ENCODE results near the gene RNF151.
A peak's percentile ranks its signal among the peaks of the same experiment; 100 is the strongest.
"Not testable (repeated sequence)": the region's sequence is repeated elsewhere in the genome, so short reads cannot be mapped to it uniquely, and the experiment has no call there.

Gene RNF151, protein sequence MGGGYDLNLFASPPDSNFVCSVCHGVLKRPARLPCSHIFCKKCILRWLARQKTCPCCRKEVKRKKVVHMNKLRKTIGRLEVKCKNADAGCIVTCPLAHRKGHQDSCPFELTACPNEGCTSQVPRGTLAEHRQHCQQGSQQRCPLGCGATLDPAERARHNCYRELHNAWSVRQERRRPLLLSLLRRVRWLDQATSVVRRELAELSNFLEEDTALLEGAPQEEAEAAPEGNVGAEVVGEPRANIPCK

DNA sequence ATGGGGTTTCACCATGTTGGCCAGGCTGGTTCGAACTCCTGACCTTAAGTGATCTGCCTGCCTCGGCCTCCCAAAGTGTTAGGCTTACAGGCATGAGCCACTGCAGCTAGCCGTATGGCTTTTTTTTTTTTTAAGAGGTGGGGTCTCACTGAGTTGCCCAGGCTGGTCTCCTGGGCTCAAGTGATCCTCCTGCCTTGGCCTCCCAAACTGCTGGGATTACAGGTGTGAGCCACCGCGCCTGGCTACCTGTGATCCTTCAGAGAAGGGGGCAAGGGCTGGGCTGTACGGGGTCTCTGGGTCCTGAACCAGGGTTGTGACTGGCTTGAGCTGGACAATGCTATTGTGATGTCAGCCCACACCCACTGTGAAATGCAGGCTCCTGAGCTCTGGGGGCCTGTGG is at the start of gene RNF151:
Gene RNF151, plus strand, starts transcription at position 397 of the 400 bp plus-strand sequence. CDS start 26 bp downstream, outside the sequence.
- no peak for DNase-seq

- no peak for DNase-seq
Observed at GRCh38 chr16:1917056-1917664, 49.5 kb upstream of the RNF151 start.

DNA sequence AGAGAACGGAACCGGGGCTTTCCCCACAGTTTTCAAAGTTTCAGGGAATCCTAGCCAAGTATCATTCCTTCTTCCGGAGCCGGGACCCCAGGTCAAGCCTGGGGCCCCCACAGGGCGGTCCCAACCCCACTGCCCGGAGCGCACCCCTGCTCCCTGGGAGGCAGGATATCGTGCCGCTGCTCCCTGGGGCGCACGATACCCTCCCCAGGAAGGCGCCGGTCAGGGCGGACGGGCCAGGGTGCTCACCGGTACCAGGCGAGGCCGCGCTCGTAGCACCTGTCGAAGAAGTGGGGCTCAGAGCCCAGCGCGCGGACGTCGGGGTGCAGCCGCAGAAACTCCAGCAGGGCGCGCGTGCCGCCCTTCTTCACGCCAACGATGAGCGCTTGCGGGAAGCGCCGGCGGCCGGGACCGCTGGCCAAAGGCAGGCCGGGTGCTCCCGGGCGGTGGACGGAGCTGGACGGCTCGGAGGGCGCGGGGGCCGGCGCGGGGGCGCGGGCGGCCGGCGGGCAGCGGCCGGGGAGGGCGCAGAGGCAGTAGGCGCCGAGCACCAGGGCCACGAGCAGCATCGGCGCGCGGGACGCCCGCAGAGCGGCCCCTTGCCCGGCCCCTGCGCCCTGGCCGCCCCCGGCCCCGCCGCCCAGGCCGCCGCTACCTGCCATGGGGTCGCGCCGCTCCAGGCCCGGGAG is 48.8 kb upstream of the RNF151 start:
- no peak for DNase-seq

GRCh38 chr16:1918351-1919326 is 48.0 kb upstream of the RNF151 start, which contains the start of gene HS3ST6:
TSS of gene HS3ST6 (minus strand) at chr16:1918415. CDS start at chr16:1918323, 92 bp downstream.
- DNase-seq = no peak

DNA sequence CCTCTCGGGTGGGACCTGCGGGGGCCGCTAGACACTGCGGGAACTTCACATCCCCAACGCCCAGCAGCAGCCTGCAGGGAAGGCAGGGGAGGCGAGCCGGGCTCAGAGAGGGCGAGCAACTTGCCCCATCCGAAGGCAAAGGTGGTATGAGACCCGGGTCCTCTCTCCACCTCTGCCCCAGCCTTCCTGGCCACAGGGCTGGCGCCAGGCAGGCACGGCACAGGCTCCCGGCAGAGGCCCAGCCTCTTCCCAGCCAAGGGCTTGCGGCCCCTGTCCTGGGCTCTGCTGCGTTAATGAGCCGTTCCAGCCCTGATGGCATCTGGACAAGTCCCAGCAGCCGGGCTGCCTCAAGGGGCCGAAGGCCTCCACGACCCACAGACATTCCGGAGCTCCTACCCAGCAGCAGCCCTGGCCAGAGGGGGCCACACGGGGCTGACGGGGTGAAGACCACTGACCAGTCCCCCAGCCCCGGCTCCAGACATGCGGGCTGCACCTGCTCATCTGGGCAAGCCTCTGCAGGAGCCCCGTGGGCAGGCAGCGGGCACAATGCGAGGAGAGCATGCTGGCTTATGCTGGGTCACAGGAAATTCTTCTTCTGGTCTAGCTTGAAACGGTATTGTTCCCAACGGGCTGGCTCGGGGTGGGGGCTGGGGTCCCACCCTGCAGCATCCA is 47.2 kb upstream of the RNF151 start:
- DNase-seq = no peak

DNA sequence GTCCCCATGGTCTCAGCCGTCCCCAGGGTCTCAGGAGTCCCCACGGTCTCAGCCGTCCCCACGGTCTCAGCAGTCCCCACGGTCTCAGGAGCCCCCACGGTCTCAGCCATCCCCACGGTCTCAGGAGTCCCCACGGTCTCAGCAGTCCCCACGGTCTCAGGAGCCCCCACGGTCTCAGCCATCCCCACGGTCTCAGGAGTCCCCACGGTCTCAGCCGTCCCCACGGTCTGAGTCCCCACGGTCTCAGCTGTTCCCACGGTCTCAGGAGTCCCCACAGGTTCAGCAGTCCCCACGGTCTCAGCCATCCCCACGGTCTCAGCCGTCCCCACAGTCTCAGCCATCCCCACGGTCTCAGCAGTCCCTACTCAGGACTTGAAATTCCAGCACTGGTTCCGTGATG is 46.5 kb upstream of the RNF151 start:
- not testable (repeated sequence) for DNase-seq

GRCh38 chr16:1920727-1921171 is 45.9 kb upstream of the RNF151 start:
- DNase-seq = no peak

DNA sequence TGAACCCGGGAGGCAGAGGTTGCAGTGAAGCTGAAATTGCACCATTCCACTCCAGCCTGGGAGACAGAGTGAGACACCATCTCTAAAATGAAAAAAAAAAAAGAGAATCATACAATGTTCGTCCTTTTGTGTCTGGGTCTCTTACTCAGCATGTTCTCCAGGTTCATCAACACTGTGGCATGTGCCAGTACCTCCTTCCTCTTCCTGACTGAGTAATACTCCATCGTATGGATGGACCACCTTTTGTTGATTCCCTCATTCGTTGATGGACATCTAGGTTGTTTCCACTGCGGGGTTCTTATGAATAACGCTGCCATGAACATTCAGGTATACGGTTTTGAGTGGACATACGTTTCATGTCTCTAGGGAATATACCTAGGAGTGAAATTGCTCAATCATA is 44.3 kb upstream of the RNF151 start:
- DNase-seq = no peak

DNA sequence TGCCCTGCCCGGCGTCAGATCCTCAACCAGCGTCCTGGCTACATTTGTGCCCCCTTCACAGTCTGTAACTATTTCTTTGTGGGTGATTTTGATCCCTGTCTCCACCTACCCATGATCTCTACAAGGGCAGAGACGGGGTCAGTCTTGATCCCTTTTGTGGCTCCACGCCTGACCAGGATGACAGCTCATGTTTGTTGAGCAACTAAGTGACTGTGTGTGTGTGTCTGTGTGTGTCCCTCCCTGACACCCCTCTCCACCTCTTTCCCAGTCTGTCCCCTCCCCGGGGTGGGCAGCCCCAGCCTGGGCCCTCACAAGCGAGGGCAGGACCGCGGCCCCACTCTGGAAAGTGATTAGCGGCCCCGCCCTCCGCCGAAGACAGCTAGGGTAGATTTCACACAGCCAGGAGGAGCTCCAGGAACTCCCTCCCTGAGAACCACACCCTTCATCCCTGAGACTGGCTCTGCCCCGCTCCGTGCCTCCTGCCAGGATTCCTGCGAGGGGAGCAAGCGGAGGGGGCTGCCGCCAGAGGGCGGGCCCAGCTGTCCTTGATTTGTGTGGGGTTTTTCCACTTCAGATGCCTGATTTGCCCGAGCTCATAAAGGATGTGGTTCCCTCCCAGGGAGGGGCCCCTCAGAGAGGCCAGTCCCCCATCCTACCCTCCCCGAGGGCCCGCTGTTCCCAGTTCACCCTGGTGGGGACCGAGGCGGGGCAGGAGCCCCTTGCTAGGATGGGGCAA is 43.2 kb upstream of the RNF151 start:
- no peak for DNase-seq

DNA sequence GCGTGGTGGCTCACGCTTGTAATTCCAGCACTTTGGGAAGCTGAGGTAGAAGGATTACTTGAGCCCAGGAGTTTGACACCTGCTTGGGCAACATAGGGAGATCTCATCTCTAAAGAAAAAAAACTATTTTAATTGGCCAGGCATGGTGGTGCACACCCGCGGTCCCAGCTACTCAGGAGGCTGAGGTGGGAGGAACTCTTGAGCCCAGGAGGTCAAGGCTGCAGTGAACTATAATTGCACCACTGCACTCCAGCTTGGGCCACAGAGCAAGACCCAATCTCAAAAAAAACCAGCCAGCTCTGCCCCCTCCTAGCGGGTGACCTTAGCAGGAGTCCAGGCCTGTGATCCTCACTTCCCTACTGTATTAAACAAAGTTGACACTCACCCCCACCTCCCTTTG is 42.6 kb upstream of the RNF151 start:
- no peak for DNase-seq

GRCh38 chr16:1926271-1926670 is 40.4 kb upstream of the RNF151 start:
- no peak for DNase-seq

GRCh38 chr16:1929105-1929504 is 37.6 kb upstream of the RNF151 start:
- DNase-seq = no peak

- peak; percentile 89 for DNase-seq
Observed at GRCh38 chr16:1929578-1930337, 36.9 kb upstream of the RNF151 start.

GRCh38 chr16:1930338-1930720 is 36.3 kb upstream of the RNF151 start:
- no peak for DNase-seq

DNA sequence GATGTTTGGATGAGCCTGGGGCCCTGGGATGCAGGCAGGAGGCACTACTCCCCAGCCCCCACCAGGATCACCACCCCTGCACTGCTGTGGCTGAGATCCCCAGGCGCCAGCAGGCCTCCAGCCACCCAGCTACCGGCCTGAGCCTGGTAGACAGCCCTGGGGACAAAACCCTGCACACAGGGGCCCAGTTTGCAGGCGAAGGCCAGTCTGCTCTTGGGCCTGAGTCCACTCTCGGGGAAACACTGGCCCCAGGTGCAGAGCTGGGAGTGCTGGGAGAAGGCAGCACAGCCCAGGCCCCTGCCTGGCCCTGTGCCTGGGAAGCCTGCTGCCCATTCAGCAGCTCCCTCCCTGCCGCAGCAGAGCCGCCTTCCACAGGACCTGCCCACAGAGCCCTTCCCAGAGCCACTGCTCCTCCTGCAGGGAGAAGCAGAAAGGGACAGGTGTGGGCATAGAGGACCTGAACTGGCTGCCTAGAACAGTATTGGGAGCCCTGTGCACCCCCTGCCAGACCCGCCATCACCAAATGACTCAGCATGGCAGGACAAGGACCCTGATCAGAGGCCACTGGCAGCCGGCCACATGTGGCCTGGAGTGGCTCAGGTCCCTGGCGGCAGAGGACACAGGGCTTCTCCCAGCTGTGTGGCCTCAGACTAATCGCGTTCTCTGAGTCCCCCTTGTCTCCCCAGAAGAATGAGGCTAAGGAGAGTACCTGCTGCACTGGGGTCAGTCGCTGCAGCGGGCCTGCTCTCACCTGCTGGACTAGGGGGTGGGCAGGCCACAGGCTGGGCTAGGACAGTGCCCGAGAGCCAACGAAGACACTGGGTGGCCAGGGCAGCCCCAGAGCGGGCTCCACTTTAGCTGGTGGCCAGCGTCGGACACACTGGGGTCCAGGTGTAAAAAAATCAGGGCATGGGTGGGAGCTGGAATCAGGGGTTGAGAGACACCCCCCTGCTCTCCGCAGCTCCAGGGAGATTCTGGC is 34.3 kb upstream of the RNF151 start:
- DNase-seq = no peak

GRCh38 chr16:1933097-1933661 is 33.5 kb upstream of the RNF151 start:
- DNase-seq = no peak

- DNase-seq = no peak
Observed at GRCh38 chr16:1936945-1937479, 29.6 kb upstream of the RNF151 start.

DNA sequence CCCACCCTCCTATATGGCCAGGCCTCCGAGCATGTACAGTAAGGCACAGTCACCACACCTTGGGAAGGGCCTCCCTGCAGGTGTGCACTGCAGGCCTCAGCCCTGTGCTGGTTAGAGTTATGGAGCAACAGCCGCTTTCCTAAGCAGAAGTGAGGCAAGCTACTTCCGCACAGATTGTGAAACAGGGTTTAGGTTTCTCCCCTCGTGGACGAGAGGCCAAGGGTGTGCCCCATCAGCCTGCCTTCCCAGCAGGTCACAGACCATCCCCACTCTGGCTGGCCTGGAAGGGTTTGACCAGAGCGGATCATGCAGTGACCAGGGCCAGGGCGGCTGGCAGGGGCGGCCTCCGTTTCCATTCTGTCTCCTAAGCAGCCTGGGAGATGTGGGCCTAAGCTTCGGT is 28.3 kb upstream of the RNF151 start:
- DNase-seq = peak; percentile 56

GRCh38 chr16:1938910-1939309 is 27.7 kb upstream of the RNF151 start:
- no peak for DNase-seq
